HEK293 (cell line): ENCODE results near the gene DPYD.

Experiments
- CTCF ChIA-PET: fragments of 350-600 bp; formaldehyde crosslinking; extraction: SDS; loops from one replicate; lab custom pipeline; 2021; ENCODE audit warnings: antibody characterized with exemption; lab: Yijun Ruan, JAX
- POLR2A ChIA-PET: fragments of 300-600 bp; formaldehyde crosslinking; extraction: SDS; loops from one replicate; lab custom pipeline; 2020; ENCODE audit warnings: antibody characterized with exemption, inconsistent platforms; lab: Yijun Ruan, JAX
- H3K27ac ChIP-seq: fragments of 200-500 bp; sonication (Bioruptor generic); 2 replicates; pipeline ENCODE4 v1.5.1; 2014; ENCODE audit warnings: low read depth, low read length, control low read depth, inconsistent platforms; ENCODE audit errors: extremely low read depth
- H3K36me3 ChIP-seq, 2 experiments: fragments of 200-500 bp in 1 of 2; sonication (Bioruptor generic) in 1 of 2; 1 replicate in 1 of 2; 2 replicates in 1 of 2; pipeline ENCODE4 v1.5.1; 2014 to 2017; ENCODE audit warnings: inconsistent platforms in 2 of 2, low read length in 2 of 2; ENCODE audit not compliant: control insufficient read depth in 2 of 2, insufficient read depth in 1 of 2
- H3K4me1 ChIP-seq: fragments of 200-500 bp; sonication (Bioruptor generic); 2 replicates; pipeline ENCODE4 v1.5.1; 2014; ENCODE audit warnings: mild to moderate bottlenecking, low read length, inconsistent platforms; ENCODE audit not compliant: control insufficient read depth, insufficient read depth
- H3K4me3 ChIP-seq: 2 replicates; pipeline ENCODE4 v1.5.1; 2011; ENCODE audit warnings: low read depth, mild to moderate bottlenecking, control low read depth, low read length, moderate library complexity
- H3K9me3 ChIP-seq: fragments of 200-500 bp; sonication (Bioruptor generic); 2 replicates; pipeline ENCODE4 v1.5.1; 2014; ENCODE audit warnings: low read depth, low read length, inconsistent platforms; ENCODE audit not compliant: control insufficient read depth, insufficient read depth
- FEZF1 ChIP-seq: fragments of 450-650 bp; formaldehyde crosslinking; IDR thresholded peaks from 2 replicates; pipeline ENCODE4 v1.5.1; 2016; ENCODE audit warnings: missing biosample characterization, missing genetic modification characterization
- GFI1B ChIP-seq: fragments of 450-650 bp; formaldehyde crosslinking; IDR thresholded peaks from 2 replicates; pipeline ENCODE4 v1.5.1; 2016; ENCODE audit warnings: missing biosample characterization, missing genetic modification characterization
- MEIS1 ChIP-seq: sonication (generic); formaldehyde crosslinking; IDR thresholded peaks from 2 replicates; pipeline ENCODE4 v1.8.1; 2022; ENCODE audit warnings: missing genetic modification reagents, mild to moderate bottlenecking, borderline replicate concordance
- PATZ1 ChIP-seq: fragments of 450-650 bp; formaldehyde crosslinking; IDR thresholded peaks from 2 replicates; pipeline ENCODE4 v1.5.1; 2016; ENCODE audit warnings: missing biosample characterization, missing genetic modification characterization
- PRDM4 ChIP-seq: fragments of 450-650 bp; formaldehyde crosslinking; IDR thresholded peaks from 2 replicates; pipeline ENCODE4 v1.5.1; 2017; ENCODE audit warnings: missing biosample characterization, missing genetic modification characterization
- YY2 ChIP-seq: fragments of 450-650 bp; formaldehyde crosslinking; IDR thresholded peaks from 2 replicates; pipeline ENCODE4 v1.5.1; 2016; ENCODE audit warnings: missing biosample characterization, missing genetic modification characterization
- ZBTB11 ChIP-seq: fragments of 450-650 bp; formaldehyde crosslinking; conservative IDR thresholded peaks from 2 replicates; pipeline ENCODE4 v1.5.1; 2016; ENCODE audit warnings: low read depth, missing biosample characterization, missing genetic modification characterization
- ZEB2 ChIP-seq: fragments of 450-650 bp; formaldehyde crosslinking; IDR thresholded peaks from 2 replicates; pipeline ENCODE4 v1.5.1; 2016; ENCODE audit warnings: missing biosample characterization, missing genetic modification characterization
- ZNF146 ChIP-seq: fragments of 450-650 bp; formaldehyde crosslinking; IDR thresholded peaks from 2 replicates; pipeline ENCODE4 v1.5.1; 2016; ENCODE audit warnings: missing biosample characterization, missing genetic modification characterization
- ZNF239 ChIP-seq: fragments of 450-650 bp; formaldehyde crosslinking; IDR thresholded peaks from 2 replicates; pipeline ENCODE4 v1.5.1; 2016; ENCODE audit warnings: missing biosample characterization, missing genetic modification characterization
- ZNF24 ChIP-seq: fragments of 450-650 bp; formaldehyde crosslinking; IDR thresholded peaks from 2 replicates; pipeline ENCODE4 v1.5.1; 2016; ENCODE audit warnings: missing biosample characterization, missing genetic modification characterization
- ZNF37A ChIP-seq: fragments of 450-650 bp; IDR thresholded peaks from 2 replicates; pipeline ENCODE4 v1.5.1; 2018; ENCODE audit warnings: missing biosample characterization, missing genetic modification characterization
- ZNF394 ChIP-seq: fragments of 450-650 bp; formaldehyde crosslinking; IDR thresholded peaks from 2 replicates; pipeline ENCODE4 v1.5.1; 2016; ENCODE audit warnings: missing biosample characterization, missing genetic modification characterization, mild to moderate bottlenecking, moderate library complexity, borderline replicate concordance
- ZNF488 ChIP-seq: fragments of 450-650 bp; formaldehyde crosslinking; IDR thresholded peaks from 2 replicates; pipeline ENCODE4 v1.5.1; 2016; ENCODE audit warnings: missing biosample characterization, missing genetic modification characterization
- ZNF544 ChIP-seq: fragments of 450-650 bp; formaldehyde crosslinking; IDR thresholded peaks from 2 replicates; pipeline ENCODE4 v1.5.0; 2017; ENCODE audit warnings: missing biosample characterization, missing genetic modification characterization
- ZNF548 ChIP-seq: fragments of 450-650 bp; formaldehyde crosslinking; IDR thresholded peaks from 2 replicates; pipeline ENCODE4 v1.5.1; 2016; ENCODE audit warnings: missing biosample characterization, missing genetic modification characterization
- ZNF558 ChIP-seq: fragments of 450-650 bp; formaldehyde crosslinking; IDR thresholded peaks from 2 replicates; pipeline ENCODE4 v1.5.1; 2016; ENCODE audit warnings: missing biosample characterization, missing genetic modification characterization
- ZNF639 ChIP-seq: fragments of 450-650 bp; formaldehyde crosslinking; IDR thresholded peaks from 2 replicates; pipeline ENCODE4 v1.5.1; 2016; ENCODE audit warnings: missing biosample characterization, missing genetic modification characterization
- ZNF660 ChIP-seq: fragments of 450-650 bp; IDR thresholded peaks from 2 replicates; pipeline ENCODE4 v1.5.1; 2018; ENCODE audit warnings: missing biosample characterization, mild to moderate bottlenecking, missing genetic modification characterization
- ZNF670 ChIP-seq: fragments of 450-650 bp; formaldehyde crosslinking; IDR thresholded peaks from 2 replicates; pipeline ENCODE4 v1.5.1; 2016; ENCODE audit warnings: missing biosample characterization, missing genetic modification characterization, low read depth
- ZNF704 ChIP-seq: fragments of 450-650 bp; formaldehyde crosslinking; IDR thresholded peaks from 2 replicates; pipeline ENCODE4 v1.5.1; 2016; ENCODE audit warnings: missing biosample characterization, missing genetic modification characterization
- ZNF747 ChIP-seq: fragments of 450-650 bp; formaldehyde crosslinking; IDR thresholded peaks from 2 replicates; pipeline ENCODE4 v1.5.1; 2016; ENCODE audit warnings: missing biosample characterization, missing genetic modification characterization

DPYD gene

GRCh38 chr1:97308131-97308530 lies 612.7 kb downstream of the DPYD start:
- no peaks in the 10 kb centered on the region for H3K4me1 ChIP-seq
- CTCF ChIA-PET: no interaction called here
- POLR2A ChIA-PET: no interaction called here
- no peak for TF ChIP-seq PATZ1 (tag by site-specific recombination)
- no peak for TF ChIP-seq PRDM4 (tag by site-specific recombination)
- TF ChIP-seq GFI1B (tag by site-specific recombination): no peak
- no peak for TF ChIP-seq ZNF558 (tag by site-specific recombination)
- no peak for TF ChIP-seq ZNF544 (tag by site-specific recombination)
- no peak for TF ChIP-seq FEZF1 (tag by site-specific recombination)
- TF ChIP-seq ZNF670: no peak
- no peak overlapping the region for H3K4me3 ChIP-seq
- no peak overlapping the region for H3K27ac ChIP-seq
- no peaks in the 10 kb centered on the region for H3K9me3 ChIP-seq
- no peaks in the 10 kb centered on the region for H3K36me3 ChIP-seq

GRCh38 chr1:97307568-97307967 lies 613.3 kb downstream of the DPYD start:
- no peaks in the 10 kb centered on the region for H3K36me3 ChIP-seq
- CTCF ChIA-PET: interaction anchor here (1.1 kb wide), 1 partner anchor 44 kb away, joined by 3 read pairs; no protein-coding TSS in a partner anchor
- TF ChIP-seq ZNF639 (tag by site-specific recombination) (no peak), ZEB2 (tag by site-specific recombination) (no peak), ZNF747 (tag by site-specific recombination) (no peak), ZBTB11 (tag by site-specific recombination) (no peak), ZNF239 (tag by site-specific recombination) (no peak), ZNF24 (no peak), ZNF548 (tag by site-specific recombination) (no peak), MEIS1 (CRISPR knock-in tag) (no peak), ZNF146 (no peak), FEZF1 (tag by site-specific recombination) (no peak), YY2 (no peak), ZNF704 (tag by site-specific recombination) (no peak), ZNF37A (tag by site-specific recombination) (no peak), ZNF488 (tag by site-specific recombination) (no peak), ZNF394 (tag by site-specific recombination) (no peak), ZNF660 (tag by site-specific recombination) (no peak)
- no peaks in the 10 kb centered on the region for H3K9me3 ChIP-seq
- H3K27ac ChIP-seq: no peak overlapping the region
- no peaks in the 10 kb centered on the region for H3K4me1 ChIP-seq
- POLR2A ChIA-PET: no interaction called here
- H3K4me3 ChIP-seq: no peak overlapping the region
